ENCODE measurements around the gene CD72.
A peak's percentile ranks its signal among the peaks of the same experiment; 100 is the strongest.
"Not testable (repeated sequence)": the region's sequence is repeated elsewhere in the genome, so short reads cannot be mapped to it uniquely, and the experiment has no call there.

The CD72 gene

GRCh38 chr9:35588506-35588905, 29.7 kb downstream of the CD72 start:
- DNase-seq: not testable (repeated sequence)

GRCh38 chr9:35584681-35585080, 33.5 kb downstream of the CD72 start:
- not testable (repeated sequence) for DNase-seq

GRCh38 chr9:35583521-35583920, 34.7 kb downstream of the CD72 start:
- not testable (repeated sequence) for DNase-seq

GRCh38 chr9:35579659-35580227, 38.5 kb downstream of the CD72 start:
- not testable (repeated sequence) for DNase-seq

- DNase-seq: no peak
Measured at GRCh38 chr9:35579130-35579529, 39.1 kb downstream of the CD72 start.

GRCh38 chr9:35577486-35577885, 40.7 kb downstream of the CD72 start:
- no peak for DNase-seq

- DNase-seq: no peak
Measured at GRCh38 chr9:35575478-35575877, 42.7 kb downstream of the CD72 start.

GRCh38 chr9:35574578-35575122, 43.6 kb downstream of the CD72 start:
- no peak for DNase-seq

GRCh38 chr9:35570709-35571504, 47.3 kb downstream of the CD72 start:
- no peak for DNase-seq

GRCh38 chr9:35569206-35569605, 49.0 kb downstream of the CD72 start:
- no peak for DNase-seq

- DNase-seq: no peak
Measured at GRCh38 chr9:35568196-35568595, 50.0 kb downstream of the CD72 start.

- DNase-seq: no peak
Measured at GRCh38 chr9:35566417-35566816, 51.8 kb downstream of the CD72 start.

- DNase-seq: no peak
Measured at GRCh38 chr9:35564658-35565061, 53.6 kb downstream of the CD72 start.

GRCh38 chr9:35563791-35564197, 54.4 kb downstream of the CD72 start:
- DNase-seq: peak in 4 of 14 donors; percentile 23 to 44 (median 40)

- DNase-seq: no peak
Measured at GRCh38 chr9:35562895-35563780, 55.1 kb downstream of the CD72 start.

GRCh38 chr9:35561468-35562261, 56.5 kb downstream of the CD72 start:
- no peak for DNase-seq

GRCh38 chr9:35560625-35561337, 57.4 kb downstream of the CD72 start:
- DNase-seq: peak in 3 of 14 donors; percentile 16 to 39 (median 26)
